Astrocyte (in vitro differentiated cells and primary cell): ENCODE results near the gene HECA.

Source experiments
- EZH2 ChIP-seq: IDR thresholded peaks from 2 replicates; pipeline ENCODE4 v1.6.1; 2012; ENCODE audit warnings: mild to moderate bottlenecking, low read length, inconsistent platforms; ENCODE audit not compliant: insufficient read depth
- TF ChIP-seq, protein P1 (sequence below): IDR thresholded peaks from 2 replicates; pipeline ENCODE4 v1.5.1; 2011; ENCODE audit warnings: low read depth, mild to moderate bottlenecking, inconsistent platforms, low read length, moderate library complexity; ENCODE audit not compliant: insufficient read depth

DNA sequence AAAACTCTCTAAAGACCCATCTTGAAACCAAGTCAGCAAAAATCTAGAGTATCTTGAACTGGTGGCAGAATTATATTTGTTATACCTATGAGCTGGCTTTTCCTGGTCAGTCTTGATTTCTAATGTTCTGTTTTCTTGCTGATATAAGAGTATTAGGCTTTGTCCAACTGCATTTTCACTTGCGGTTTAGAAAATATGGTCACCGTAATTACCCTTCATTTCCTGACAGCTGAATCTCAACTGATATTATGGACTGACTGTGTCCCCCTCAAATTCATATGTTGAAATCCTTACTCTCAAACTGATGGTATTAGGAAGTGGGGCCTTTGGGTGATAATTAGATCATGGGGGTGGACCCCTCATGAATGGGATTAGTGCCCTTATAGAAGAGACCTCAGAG lies 84.9 kb downstream of the HECA start:
- TF ChIP-seq, protein P1, sequence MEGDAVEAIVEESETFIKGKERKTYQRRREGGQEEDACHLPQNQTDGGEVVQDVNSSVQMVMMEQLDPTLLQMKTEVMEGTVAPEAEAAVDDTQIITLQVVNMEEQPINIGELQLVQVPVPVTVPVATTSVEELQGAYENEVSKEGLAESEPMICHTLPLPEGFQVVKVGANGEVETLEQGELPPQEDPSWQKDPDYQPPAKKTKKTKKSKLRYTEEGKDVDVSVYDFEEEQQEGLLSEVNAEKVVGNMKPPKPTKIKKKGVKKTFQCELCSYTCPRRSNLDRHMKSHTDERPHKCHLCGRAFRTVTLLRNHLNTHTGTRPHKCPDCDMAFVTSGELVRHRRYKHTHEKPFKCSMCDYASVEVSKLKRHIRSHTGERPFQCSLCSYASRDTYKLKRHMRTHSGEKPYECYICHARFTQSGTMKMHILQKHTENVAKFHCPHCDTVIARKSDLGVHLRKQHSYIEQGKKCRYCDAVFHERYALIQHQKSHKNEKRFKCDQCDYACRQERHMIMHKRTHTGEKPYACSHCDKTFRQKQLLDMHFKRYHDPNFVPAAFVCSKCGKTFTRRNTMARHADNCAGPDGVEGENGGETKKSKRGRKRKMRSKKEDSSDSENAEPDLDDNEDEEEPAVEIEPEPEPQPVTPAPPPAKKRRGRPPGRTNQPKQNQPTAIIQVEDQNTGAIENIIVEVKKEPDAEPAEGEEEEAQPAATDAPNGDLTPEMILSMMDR = no peak
- TF ChIP-seq EZH2 = no peak
